ENCODE measurements around the gene PABPN1L. TPM values are rescaled to one million over a fixed set of nuclear protein-coding genes. Genes with fewer than 3 reads are reported as not detected.
A peak's percentile ranks its signal among the peaks of the same experiment; 100 is the strongest.

The PABPN1L gene
- total and polyA plus RNA-seq, 2 of the 4 experiments (the other 2 are of a cell fraction): not detected

GRCh38 chr16:88827727-88828126 lies 38.7 kb downstream of the PABPN1L start:
- no peak overlapping the region for H3K56ac ChIP-seq (ENCODE audit: extremely low read depth, insufficient read depth, low read length)
- intact Hi-C loops (cut with micrococcal nuclease): no loop called here

More at GRCh38 chr16:88827727-88828126, 38.7 kb downstream of the PABPN1L start:
- no peak overlapping the region for H4K91ac ChIP-seq (ENCODE audit: insufficient read depth, low read depth, low read length)
- peaks cover 4% of the 10 kb centered on the region; the same call in 1 of the 2 replicates for H3K4me1 ChIP-seq (ENCODE audit: control insufficient read depth, insufficient read depth, low read length)
- H3K9me1 ChIP-seq (ENCODE audit: insufficient read depth, low read length): no peaks in the 10 kb centered on the region
- no peak overlapping the region for H2AK5ac ChIP-seq (ENCODE audit: low read depth, low read length)
- H4K20me1 ChIP-seq (ENCODE audit: insufficient read depth, low read length): peaks cover 4% of the 10 kb centered on the region; the same call in 1 of the 2 replicates
- no peak for TF ChIP-seq MAFK (IDR thresholded peaks at IDR 0.05; ENCODE audit: low read depth, low read length)
- TF ChIP-seq BHLHE40 (IDR thresholded peaks at IDR 0.05; ENCODE audit: low read depth, low read length): no peak
- H2BK5ac ChIP-seq (ENCODE audit: low read depth, low read length, poor library complexity, severe bottlenecking): no peak overlapping the region
- H3K27me3 ChIP-seq (ENCODE audit: control insufficient read depth, insufficient read depth, low read length): no peaks in the 10 kb centered on the region
- H3K4me3 ChIP-seq (ENCODE audit: insufficient read depth, low read depth, low read length): no peak overlapping the region
- no peak for ATAC-seq (ENCODE audit: low read depth)
- in situ Hi-C loops (cut with MboI; ENCODE audit: low sequenced_read_pairs) (no loop called here), dilution Hi-C loops (cut with HindIII; ENCODE audit: low sequenced_read_pairs, unreplicated experiment) (no loop called here)
- peaks cover 23% of the 10 kb centered on the region for H3K36me3 ChIP-seq (ENCODE audit: control insufficient read depth, insufficient read depth, low read length)
- H3K9me3 ChIP-seq (ENCODE audit: control insufficient read depth, insufficient read depth, low read length): no peaks in the 10 kb centered on the region
- no TSS peak for BruUV-seq (replicated peaks)
- H4K5ac ChIP-seq (ENCODE audit: low read depth, low read length): no peak overlapping the region
- no peaks in the 10 kb centered on the region for H3K79me1 ChIP-seq (ENCODE audit: low read depth in 1 of 2, low read length in 2 of 2)
- H3K9ac ChIP-seq (ENCODE audit: low read depth, low read length): no peak overlapping the region
- H2BK120ac ChIP-seq (ENCODE audit: low read depth, low read length): no peak overlapping the region
- H3K18ac ChIP-seq (ENCODE audit: low read depth, low read length): no peak overlapping the region
- H2AFZ ChIP-seq (replicated peaks; ENCODE audit: low read length, poor library complexity): no peak overlapping the region
- no peak overlapping the region for H3K27ac ChIP-seq (ENCODE audit: insufficient read depth, low read length)
- POLR2A ChIA-PET (ENCODE audit: unreplicated experiment): no interaction called here
- CTCF ChIA-PET: interaction anchor here (1.1 kb wide), 1 partner anchor 30 kb away, joined by 3 read pairs; the partner anchor contains the start of genes GALNS and TRAPPC2L
- no peak overlapping the region for H4K8ac ChIP-seq (ENCODE audit: low read depth in 2 of 2, low read length in 2 of 2)
- DNase-seq: no peak
- H3K4me2 ChIP-seq (ENCODE audit: low read depth, low read length): no peak overlapping the region
- no peak overlapping the region for H3K23ac ChIP-seq (ENCODE audit: low read depth, low read length)
- H3K4ac ChIP-seq (ENCODE audit: low read depth, low read length): no peak overlapping the region
- H3K14ac ChIP-seq (replicated peaks; ENCODE audit: low read depth, low read length): no peak overlapping the region
- no peak overlapping the region for H2BK20ac ChIP-seq (ENCODE audit: low read depth, low read length)
- H2BK15ac ChIP-seq (ENCODE audit: low read depth, low read length): no peak overlapping the region
- 71% methylated on average over 2 of the region's 21 CpGs; no CpG with 5 or more reads in 1 of the 2 experiments for WGBS, 2 experiments (ENCODE audit: extremely low coverage in 2 of 2, insufficient read length in 1 of 2)
- peak overlapping the region; percentile 16 for H2AK9ac ChIP-seq (replicated peaks; ENCODE audit: low read depth, low read length, poor library complexity)

All from IMR-90 (cell line).